SK-N-SH (cell line): ENCODE results near the gene LTBP1. TPM values are rescaled to one million over a fixed set of nuclear protein-coding genes. Genes with fewer than 3 reads are reported as not detected.

Experiments used
- CTCF ChIA-PET: fragments of 300-600, 350-600 bp; formaldehyde crosslinking; extraction: SDS; loops from one replicate; lab custom pipeline; 2021; lab: Yijun Ruan, JAX
- POLR2A ChIA-PET: fragments of 350-600 bp; sonication (Branson Sonifier 250); formaldehyde crosslinking; extraction: SDS; loops from one replicate; lab custom pipeline; 2020; ENCODE audit warnings: antibody characterized with exemption, inconsistent platforms; lab: Yijun Ruan, JAX
- DNase-seq: peaks from one replicate; pipeline ENCODE4 v3.0.0; 2012
- H2AFZ ChIP-seq: fragments of 200-600 bp; sonication (generic); 2 replicates; pipeline ENCODE4 v1.8.1; 2016; ENCODE audit warnings: antibody characterized with exemption, mild to moderate bottlenecking, low read depth
- H3F3A ChIP-seq: fragments of 200-600 bp; sonication (generic); replicated peaks from 2 replicates; pipeline ENCODE3; 2016; ENCODE audit warnings: antibody characterized with exemption, mild to moderate bottlenecking; ENCODE audit not compliant: insufficient read depth
- H3K27ac ChIP-seq, 2 experiments: fragments of 200-500 bp in 1 of 2; fragments of 200-600 bp in 1 of 2; sonication (Bioruptor generic) in 1 of 2; sonication (generic), shearing (Covaris generic) in 1 of 2; 2 replicates each; pipeline versions ENCODE4 v1.5.1 to v1.6.1; 2014 to 2016; ENCODE audit warnings: low read depth in 2 of 2, inconsistent platforms in 1 of 2, low read length in 1 of 2, mild to moderate bottlenecking in 1 of 2, mixed read lengths in 1 of 2
- H3K27me3 ChIP-seq: fragments of 200-600 bp; sonication (generic), shearing (Covaris generic); 2 replicates; pipeline ENCODE4 v1.6.1; 2016; ENCODE audit warnings: mixed run types; ENCODE audit not compliant: insufficient read depth
- H3K36me3 ChIP-seq, 2 experiments: fragments of 200-500 bp in 1 of 2; fragments of 200-600 bp in 1 of 2; sonication (Bioruptor generic) in 1 of 2; sonication (generic) in 1 of 2; replicated peaks in 1 of 2; 2 replicates each; pipeline versions ENCODE3 to v1.5.1; 2014 to 2016; ENCODE audit warnings: low read length in 1 of 2, mild to moderate bottlenecking in 1 of 2; ENCODE audit not compliant: insufficient read depth in 2 of 2, control insufficient read depth in 1 of 2
- H3K4me1 ChIP-seq, 2 experiments: fragments of 200-500 bp in 1 of 2; fragments of 200-600 bp in 1 of 2; sonication (Bioruptor generic) in 1 of 2; sonication (generic), shearing (Covaris generic) in 1 of 2; 2 replicates each; pipeline versions ENCODE4 v1.5.1 to v1.6.1; 2014 to 2016; ENCODE audit warnings: low read depth in 1 of 2, low read length in 1 of 2, mixed run types in 1 of 2; ENCODE audit not compliant: insufficient read depth in 2 of 2, control insufficient read depth in 1 of 2
- H3K4me2 ChIP-seq: fragments of 200-600 bp; sonication (generic), shearing (Covaris generic); 2 replicates; pipeline ENCODE4 v1.6.1; 2017; ENCODE audit warnings: mixed run types
- H3K4me3 ChIP-seq, 2 experiments: fragments of 200-500 bp in 1 of 2; fragments of 200-600 bp in 1 of 2; sonication (Bioruptor generic) in 1 of 2; sonication (generic), shearing (Covaris generic) in 1 of 2; 2 replicates each; pipeline versions ENCODE4 v1.5.1 to v1.8.1; 2014 to 2016; ENCODE audit warnings: low read depth in 2 of 2, inconsistent platforms in 1 of 2, low read length in 1 of 2, mild to moderate bottlenecking in 1 of 2, mixed read lengths in 1 of 2, moderate library complexity in 1 of 2
- H3K79me2 ChIP-seq: fragments of 200-600 bp; sonication (generic); 2 replicates; pipeline ENCODE4 v1.8.1; 2017; ENCODE audit warnings: mild to moderate bottlenecking; ENCODE audit not compliant: insufficient read depth
- H3K9ac ChIP-seq: fragments of 200-600 bp; sonication (generic); 2 replicates; pipeline ENCODE4 v1.6.1; 2017; ENCODE audit warnings: mixed run types
- H3K9me2 ChIP-seq: fragments of 200-600 bp; sonication (generic); 2 replicates; pipeline ENCODE4 v1.6.1; 2017; ENCODE audit warnings: mixed run types
- H3K9me3 ChIP-seq: fragments of 200-600 bp; sonication (generic); 2 replicates; pipeline ENCODE4 v1.6.1; 2017; ENCODE audit warnings: mixed run types, mild to moderate bottlenecking, moderate library complexity
- H4K20me1 ChIP-seq: fragments of 200-600 bp; sonication (generic); 2 replicates; pipeline ENCODE4 v1.6.1; 2017; ENCODE audit warnings: mild to moderate bottlenecking, mixed run types; ENCODE audit not compliant: insufficient read depth
- CHD2 ChIP-seq: fragments of 150-350 bp; IDR thresholded peaks from 2 replicates; pipeline ENCODE4 v1.6.1; 2018; ENCODE audit warnings: low read length; ENCODE audit not compliant: partially characterized antibody
- EP300 ChIP-seq, 2 experiments: IDR thresholded peaks; 2 replicates each; pipeline versions ENCODE4 v1.4.0 to v1.6.1; 2012; ENCODE audit warnings: borderline replicate concordance in 1 of 2, low read depth in 1 of 2, low read length in 1 of 2
- EZH2phosphoT487 ChIP-seq: fragments of 200-600 bp; sonication (generic); IDR thresholded peaks from 2 replicates; pipeline ENCODE4 v1.6.1; 2017; ENCODE audit warnings: low read depth, mixed run types, mild to moderate bottlenecking, antibody characterized with exemption, moderate library complexity, borderline replicate concordance
- FOSL2 ChIP-seq: IDR thresholded peaks from 2 replicates; pipeline ENCODE4 v1.4.0; 2012; ENCODE audit warnings: low read depth, mild to moderate bottlenecking, moderate library complexity, borderline replicate concordance
- GABPA ChIP-seq: IDR thresholded peaks from 2 replicates; pipeline ENCODE4 v1.4.0; 2012; ENCODE audit warnings: low read depth, mild to moderate bottlenecking
- JUND ChIP-seq: IDR thresholded peaks from 2 replicates; pipeline ENCODE4 v1.4.0; 2012
- MEF2A ChIP-seq: IDR thresholded peaks from 2 replicates; pipeline ENCODE4 v1.4.0; 2012; ENCODE audit warnings: low read depth, borderline replicate concordance
- MXI1 ChIP-seq: IDR thresholded peaks from 2 replicates; pipeline ENCODE4 v1.6.1; 2012; ENCODE audit warnings: mild to moderate bottlenecking, low read depth, low read length, improper control_type of control experiment
- NFIC ChIP-seq: IDR thresholded peaks from 2 replicates; pipeline ENCODE4 v1.4.0; 2012; ENCODE audit warnings: borderline replicate concordance
- POLR2AphosphoS5 ChIP-seq: IDR thresholded peaks from 2 replicates; pipeline ENCODE4 v1.6.1; 2012; ENCODE audit warnings: low read depth, low read length
- RAD21 ChIP-seq: IDR thresholded peaks from 2 replicates; pipeline ENCODE4 v1.6.1; 2012; ENCODE audit warnings: mild to moderate bottlenecking, low read length
- RCOR1 ChIP-seq: fragments of 150-350 bp; IDR thresholded peaks from 2 replicates; pipeline ENCODE4 v1.6.1; 2017; ENCODE audit warnings: antibody characterized with exemption, low read length
- REST ChIP-seq: IDR thresholded peaks from 2 replicates; pipeline ENCODE4 v1.6.1; 2012; ENCODE audit warnings: mild to moderate bottlenecking, low read depth, low read length, moderate library complexity
- RXRA ChIP-seq: IDR thresholded peaks from 2 replicates; pipeline ENCODE4 v1.4.0; 2012; ENCODE audit warnings: low read depth, mild to moderate bottlenecking, borderline replicate concordance
- SMC3 ChIP-seq: IDR thresholded peaks from 2 replicates; pipeline ENCODE4 v1.6.1; 2012; ENCODE audit warnings: low read depth, low read length, improper control_type of control experiment
- TAF1 ChIP-seq: IDR thresholded peaks from 2 replicates; pipeline ENCODE4 v1.6.1; 2012; ENCODE audit warnings: low read depth, mild to moderate bottlenecking, low read length, moderate library complexity, borderline replicate concordance
- TEAD4 ChIP-seq: IDR thresholded peaks from 2 replicates; pipeline ENCODE4 v1.4.0; 2012; ENCODE audit warnings: mild to moderate bottlenecking, borderline replicate concordance; ENCODE audit not compliant: insufficient read depth
- USF2 ChIP-seq: fragments of 150-350 bp; IDR thresholded peaks from 2 replicates; pipeline ENCODE4 v1.6.1; 2017; ENCODE audit warnings: antibody characterized with exemption, low read length, low read depth, borderline replicate concordance
- YY1 ChIP-seq: IDR thresholded peaks from 2 replicates; pipeline ENCODE4 v1.4.0; 2012; ENCODE audit warnings: low read depth, mild to moderate bottlenecking
- ZBTB33 ChIP-seq: IDR thresholded peaks from 2 replicates; pipeline ENCODE4 v1.4.0; 2012; ENCODE audit warnings: low read depth, borderline replicate concordance
- WGBS: methylation state at CpG from one replicate; pipeline ENCODE4 v1.1.6; 2017; ENCODE audit warnings: low lambda C conversion rate; 5-methylcytosine and 5-hydroxymethylcytosine counted together
- polyA plus RNA-seq, 3 experiments: library from polyadenylated mRNA; depleted of rRNA; stranded (reverse); fragments of >200 nt; gene quantifications; 2 replicates each; pipeline ENCODE4 v1.2.3, GENCODE V29; 2012
- TF ChIP-seq, protein P1 (sequence below): fragments of 150-350 bp; IDR thresholded peaks from 2 replicates; pipeline ENCODE4 v1.6.1; 2016; ENCODE audit warnings: mild to moderate bottlenecking, low read depth, low read length

The LTBP1 gene
- polyA plus RNA-seq, 1 of the 3 experiments (the other 2 are of a cell fraction), result 467 TPM

DNA sequence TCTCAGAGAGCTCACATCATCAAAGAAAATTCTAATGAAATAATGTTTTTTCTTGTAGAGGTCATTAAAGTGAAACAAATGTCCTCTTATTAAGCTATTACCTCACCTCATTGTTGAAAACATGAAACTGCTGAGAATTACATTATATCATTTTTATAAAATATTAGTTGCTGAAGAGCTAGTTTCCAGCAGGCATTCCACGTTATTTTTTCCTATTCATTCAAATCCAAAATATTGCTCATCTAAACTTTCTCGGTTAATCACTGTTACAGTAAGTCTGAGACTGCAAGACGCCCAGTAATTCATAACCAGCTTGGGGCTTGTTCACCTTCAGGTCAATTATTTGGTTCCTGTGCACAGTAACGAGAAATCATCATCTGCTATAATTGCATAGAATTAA is 391.2 kb downstream of the LTBP1 start:
- H3K9me3 ChIP-seq, result no peaks in the 10 kb centered on the region
- H3K9ac ChIP-seq, result no peak overlapping the region
- no peak overlapping the region for H3K4me2 ChIP-seq
- TF ChIP-seq CHD2 (no peak), MXI1 (no peak), RAD21 (no peak), TEAD4 (no peak), REST (no peak), JUND (no peak), POLR2AphosphoS5 (no peak)
- no peak overlapping the region for H3K27ac ChIP-seq
- WGBS, result 63% methylated on average over 4 of the region's 4 CpGs
- no peaks in the 10 kb centered on the region for H3K79me2 ChIP-seq
- POLR2A ChIA-PET, result no interaction called here
- H3K27me3 ChIP-seq, result no peaks in the 10 kb centered on the region
- H3K36me3 ChIP-seq, result peaks cover 35 to 72% of the 10 kb centered on the region in 2 experiments
- no peak overlapping the region for H2AFZ ChIP-seq
- DNase-seq, result no peak
- no peaks in the 10 kb centered on the region for H4K20me1 ChIP-seq
- CTCF ChIA-PET, result interaction anchor here (0.7 kb wide), 1 partner anchor 21 kb away, joined by 3 read pairs; no protein-coding TSS in a partner anchor
- 0 out of 4 replicates have a peak, but pooled peaks cover 0 to 5% of the 10 kb centered on the region in 2 experiments for H3K4me1 ChIP-seq
- no peak overlapping the region for H3K4me3 ChIP-seq
- H3K9me2 ChIP-seq, result no peaks in the 10 kb centered on the region
- peaks cover 9% of the 10 kb centered on the region for H3F3A ChIP-seq

GRCh38 chr2:33339269-33339668 is 392.5 kb downstream of the LTBP1 start:
- Histone ChIP-seq H3K27ac (peak overlapping the region in 1 of 2 experiments; percentile 7; a peak in 1 of 4 replicates), H3K4me1 (0 out of 4 replicates have a peak, but pooled peaks cover 0 to 5% of the 10 kb centered on the region in 2 experiments), H4K20me1 (no peaks in the 10 kb centered on the region), H3F3A (peaks cover 4% of the 10 kb centered on the region), H3K36me3 (peaks cover 29 to 71% of the 10 kb centered on the region in 2 experiments), H3K9me3 (no peaks in the 10 kb centered on the region), H3K9ac (no peak overlapping the region), H3K4me3 (no peak overlapping the region), H3K79me2 (no peaks in the 10 kb centered on the region), H3K27me3 (no peaks in the 10 kb centered on the region), H2AFZ (no peak overlapping the region), H3K9me2 (no peaks in the 10 kb centered on the region), H3K4me2 (no peak overlapping the region)
- no peak for DNase-seq
- ChIA-PET POLR2A (no interaction called here), CTCF (no interaction called here)
- 61% methylated on average over 5 of the region's 5 CpGs for WGBS
- TF ChIP-seq EP300 (IDR thresholded peaks at IDR 0.05; ENCODE audit: borderline replicate concordance in 1 of 2, low read depth in 1 of 2, low read length in 1 of 2) (no peak), NFIC (no peak), GABPA (no peak), SMC3 (no peak), MXI1 (no peak), RXRA (no peak), EZH2phosphoT487 (no peak), MEF2A (no peak), YY1 (no peak), TAF1 (no peak), USF2 (no peak), FOSL2 (no peak), ZBTB33 (no peak), RCOR1 (no peak)
- TF ChIP-seq, protein P1, sequence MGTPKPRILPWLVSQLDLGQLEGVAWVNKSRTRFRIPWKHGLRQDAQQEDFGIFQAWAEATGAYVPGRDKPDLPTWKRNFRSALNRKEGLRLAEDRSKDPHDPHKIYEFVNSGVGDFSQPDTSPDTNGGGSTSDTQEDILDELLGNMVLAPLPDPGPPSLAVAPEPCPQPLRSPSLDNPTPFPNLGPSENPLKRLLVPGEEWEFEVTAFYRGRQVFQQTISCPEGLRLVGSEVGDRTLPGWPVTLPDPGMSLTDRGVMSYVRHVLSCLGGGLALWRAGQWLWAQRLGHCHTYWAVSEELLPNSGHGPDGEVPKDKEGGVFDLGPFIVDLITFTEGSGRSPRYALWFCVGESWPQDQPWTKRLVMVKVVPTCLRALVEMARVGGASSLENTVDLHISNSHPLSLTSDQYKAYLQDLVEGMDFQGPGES, result no peak
